Measurements from ENCODE around the gene STPG3.
"Not testable (repeated sequence)": the region's sequence is repeated elsewhere in the genome, so short reads cannot be mapped to it uniquely, and the experiment has no call there.

STPG3 gene

DNA sequence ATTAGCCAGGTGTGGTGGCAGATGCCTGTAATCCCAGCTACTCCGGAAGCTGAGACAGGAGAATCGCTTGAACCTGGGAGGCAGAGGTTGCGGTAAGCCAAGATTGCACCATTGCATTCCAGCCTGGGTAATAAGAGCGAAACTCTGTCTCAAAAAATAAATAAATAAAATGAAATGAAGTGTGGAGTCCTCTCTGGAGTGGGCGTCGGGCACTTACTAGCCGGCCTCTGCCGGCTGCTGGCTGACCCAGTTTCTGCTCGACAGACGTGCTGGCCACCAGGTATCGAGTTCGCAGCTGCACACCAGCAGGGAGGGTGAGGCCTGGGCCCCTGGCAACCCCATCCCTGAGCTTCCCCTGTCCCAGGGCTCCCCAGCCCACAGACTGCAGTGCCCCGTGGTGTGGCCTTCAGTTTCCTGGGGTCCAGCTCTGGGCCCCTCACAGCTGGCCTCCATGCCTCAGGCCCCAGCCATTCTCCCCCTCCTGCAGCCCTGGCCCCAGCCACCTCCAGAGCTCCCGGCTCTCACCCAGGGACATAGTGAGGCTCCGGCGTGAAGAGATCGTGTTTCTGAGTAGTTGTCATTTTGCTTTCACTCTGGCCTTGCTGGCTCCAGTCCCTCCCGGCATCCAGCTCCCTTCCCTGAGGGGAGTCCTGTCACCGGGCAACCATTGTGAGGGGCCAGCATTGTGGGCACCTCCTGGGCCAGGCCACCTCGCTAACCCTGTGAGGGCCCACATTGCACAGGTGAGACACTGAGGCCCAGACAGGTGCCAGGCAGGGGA lies 3.8 kb upstream of the STPG3 start:
- no peak for ATAC-seq

DNA sequence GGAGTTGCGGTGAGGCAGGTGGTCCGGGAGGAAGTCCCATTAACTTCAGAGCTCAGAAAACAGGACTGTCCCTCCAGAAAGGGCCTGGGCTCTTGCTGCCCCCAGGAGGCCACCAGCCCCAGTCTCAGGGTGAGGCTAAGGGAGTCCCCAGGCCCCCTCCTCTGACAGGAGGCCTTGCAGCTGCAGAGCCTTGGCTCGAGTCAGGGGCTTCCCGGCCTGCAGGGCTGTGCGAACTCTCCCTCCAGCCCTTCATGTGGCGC lies 3.2 kb upstream of the STPG3 start:
- no peak for ATAC-seq

DNA sequence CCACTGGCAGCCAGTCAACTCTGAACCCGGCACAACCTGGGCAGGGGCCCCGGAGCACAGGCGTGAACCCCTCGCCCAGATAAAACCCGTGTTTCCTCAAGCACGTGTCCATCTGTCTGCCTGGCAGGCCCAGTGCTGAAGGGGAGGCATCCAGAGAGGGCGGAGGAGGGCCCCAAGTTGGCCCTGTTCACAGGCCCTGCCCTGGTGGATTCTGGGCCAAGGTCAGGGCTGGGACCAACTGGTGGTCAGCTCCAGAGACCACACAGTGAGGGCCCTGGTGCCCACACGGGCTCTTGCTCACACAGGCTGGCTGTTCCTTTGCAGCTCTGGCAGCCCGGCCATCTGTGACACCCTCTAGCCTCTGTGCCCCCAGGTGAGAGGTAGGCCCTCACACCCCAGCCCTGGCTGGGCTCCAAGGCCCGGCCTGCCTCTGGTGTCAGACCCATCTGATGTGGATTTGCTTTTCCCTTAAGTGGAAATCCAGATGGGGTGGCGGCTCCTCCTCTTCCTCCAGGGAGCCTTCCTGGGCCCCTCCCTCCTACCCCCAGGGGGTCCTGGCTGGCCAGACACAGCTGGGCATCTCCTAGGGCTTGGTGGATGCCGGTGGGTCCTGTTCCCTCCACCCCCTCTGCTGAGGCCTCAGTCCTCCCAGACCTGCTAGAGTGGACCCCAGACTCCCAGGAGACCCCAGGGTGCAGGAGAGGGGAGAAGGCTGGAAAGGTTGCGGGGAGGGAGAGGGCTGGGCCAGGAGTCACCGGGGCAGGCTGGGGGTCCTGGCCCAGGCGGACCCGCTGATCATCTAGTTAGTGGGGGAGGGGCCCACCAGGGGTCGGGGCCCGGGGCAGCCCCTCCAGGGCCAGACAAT lies 525 bp upstream of the STPG3 start:
- ATAC-seq = no peak

DNA sequence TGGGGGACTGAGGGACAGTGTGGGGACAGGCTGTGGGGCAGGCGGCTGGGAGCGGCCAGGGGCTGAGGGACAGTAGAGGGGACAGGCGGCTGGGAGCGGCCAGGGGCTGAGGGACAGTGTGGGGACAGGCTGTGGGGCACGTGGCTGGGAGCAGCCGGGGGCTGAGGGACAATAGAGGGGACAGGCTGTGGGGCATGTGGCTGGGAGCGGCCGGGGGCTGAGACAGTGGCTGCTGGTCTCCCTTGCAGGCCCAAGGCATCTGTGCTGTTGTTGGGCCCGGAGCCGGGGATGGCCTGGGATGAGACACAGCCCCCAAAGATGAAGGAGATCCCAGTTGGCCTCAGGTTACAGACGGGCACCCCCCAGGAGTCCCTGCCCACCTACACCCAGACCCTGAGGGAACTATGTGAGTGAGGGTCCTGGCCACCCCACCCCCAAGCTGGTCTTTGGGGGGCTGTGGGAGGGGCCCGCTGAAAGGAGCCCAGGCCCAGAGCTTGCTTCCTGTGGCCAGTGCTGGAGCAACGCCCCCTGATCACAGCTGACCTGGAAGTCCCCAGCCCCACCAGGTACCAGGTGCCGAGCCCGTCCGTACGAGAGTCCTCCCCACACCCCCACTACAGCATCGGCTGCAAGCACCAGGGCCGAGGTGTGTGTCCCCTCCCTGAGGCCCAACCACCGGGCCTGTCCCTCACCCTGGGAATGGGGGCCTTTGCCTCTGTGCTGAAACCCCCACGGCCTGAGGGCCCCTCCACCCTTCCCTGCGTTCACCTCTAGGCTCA lies 593 bp downstream of the STPG3 start:
- no peak for ATAC-seq

DNA sequence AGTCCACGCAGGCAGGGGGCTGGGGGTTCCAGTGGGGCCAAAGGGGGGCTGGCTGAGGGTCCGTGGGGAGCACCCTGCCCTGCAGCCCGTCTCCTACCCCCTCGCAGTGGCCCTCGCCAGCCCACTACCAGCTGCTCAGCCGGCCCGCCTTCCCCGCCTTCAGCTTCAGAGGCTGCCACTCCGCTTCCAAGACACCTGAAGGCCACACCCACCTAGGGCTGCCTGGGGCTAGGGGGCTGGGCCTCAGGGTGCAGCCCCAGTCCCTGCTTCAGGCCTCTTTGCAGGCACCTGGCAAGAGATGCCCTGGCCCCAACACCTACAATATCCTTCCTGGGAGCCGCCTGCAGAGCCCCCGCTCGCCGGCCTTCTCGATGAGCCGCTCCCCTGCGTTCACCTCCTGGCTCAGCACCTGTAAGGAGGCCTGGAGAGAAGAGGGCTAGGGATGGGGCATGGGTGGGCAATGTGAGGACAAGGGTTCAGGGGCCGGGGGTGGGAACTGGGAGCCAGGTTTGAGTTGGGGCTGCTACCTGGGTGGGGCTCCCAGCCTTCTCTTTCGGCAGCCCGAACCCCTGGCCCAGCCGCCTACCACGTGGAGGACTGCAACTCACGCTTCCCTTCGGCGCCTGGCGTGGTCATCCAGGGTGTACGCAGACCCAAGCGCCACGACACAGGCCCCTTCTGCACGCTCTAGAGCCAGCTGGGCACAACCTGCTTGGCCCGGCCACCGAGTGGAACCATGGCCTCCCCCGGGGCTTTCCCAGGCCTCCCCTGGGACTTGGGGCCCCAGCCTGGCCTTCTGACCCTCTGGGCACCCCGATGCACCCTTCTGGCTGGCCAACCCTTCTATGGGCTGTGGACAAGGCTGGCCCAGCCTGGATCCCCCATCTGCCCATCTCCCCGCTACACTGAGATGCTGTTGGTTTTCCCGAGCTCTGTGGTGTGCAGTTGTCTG lies 1.7 kb downstream of the STPG3 start:
- no peak for ATAC-seq

DNA sequence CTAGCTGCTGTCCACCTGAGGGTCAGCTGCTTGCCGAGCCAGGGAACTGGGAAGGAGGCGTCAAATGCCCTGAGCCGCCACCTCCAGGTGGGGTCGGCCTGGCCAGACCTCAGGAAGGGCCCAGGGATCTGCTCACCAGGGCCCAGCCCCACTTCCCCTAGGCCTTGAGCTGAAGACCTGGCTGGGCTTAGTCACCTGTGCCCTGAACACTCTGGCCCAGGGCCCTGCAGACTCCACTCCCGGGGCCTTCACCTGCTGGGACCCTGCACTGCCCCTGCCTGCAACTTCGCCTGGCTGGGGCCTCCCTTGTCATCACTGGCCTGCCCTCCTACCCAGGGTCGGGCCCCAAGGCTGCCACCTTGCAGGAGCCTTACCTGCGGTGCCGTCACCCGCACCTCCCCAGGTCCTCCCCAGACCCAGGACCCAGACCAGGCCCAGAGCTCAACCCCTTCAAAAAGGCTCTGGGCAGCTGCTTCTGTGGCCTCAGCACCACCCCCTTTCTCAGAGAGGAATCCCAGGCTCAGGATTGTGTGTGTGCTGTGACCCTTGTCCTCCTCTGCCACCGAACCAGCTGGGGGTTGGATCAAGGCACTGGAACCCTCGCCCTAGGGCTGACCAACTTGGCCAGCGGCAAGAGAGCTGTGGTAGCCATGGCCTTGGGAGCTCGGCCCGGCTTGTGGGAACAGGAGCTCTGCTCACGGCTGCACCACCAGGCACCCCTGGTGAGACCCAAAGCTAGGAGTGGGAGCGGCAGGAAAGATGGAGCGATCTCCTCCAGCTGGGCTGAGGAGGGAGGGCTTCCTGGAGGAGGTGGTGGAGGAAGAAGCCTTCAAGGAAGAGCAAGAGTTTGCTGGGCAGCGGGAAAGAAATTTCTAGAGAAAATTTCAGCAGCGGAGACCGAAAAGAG lies 2.9 kb downstream of the STPG3 start:
- no peak for ATAC-seq

DNA sequence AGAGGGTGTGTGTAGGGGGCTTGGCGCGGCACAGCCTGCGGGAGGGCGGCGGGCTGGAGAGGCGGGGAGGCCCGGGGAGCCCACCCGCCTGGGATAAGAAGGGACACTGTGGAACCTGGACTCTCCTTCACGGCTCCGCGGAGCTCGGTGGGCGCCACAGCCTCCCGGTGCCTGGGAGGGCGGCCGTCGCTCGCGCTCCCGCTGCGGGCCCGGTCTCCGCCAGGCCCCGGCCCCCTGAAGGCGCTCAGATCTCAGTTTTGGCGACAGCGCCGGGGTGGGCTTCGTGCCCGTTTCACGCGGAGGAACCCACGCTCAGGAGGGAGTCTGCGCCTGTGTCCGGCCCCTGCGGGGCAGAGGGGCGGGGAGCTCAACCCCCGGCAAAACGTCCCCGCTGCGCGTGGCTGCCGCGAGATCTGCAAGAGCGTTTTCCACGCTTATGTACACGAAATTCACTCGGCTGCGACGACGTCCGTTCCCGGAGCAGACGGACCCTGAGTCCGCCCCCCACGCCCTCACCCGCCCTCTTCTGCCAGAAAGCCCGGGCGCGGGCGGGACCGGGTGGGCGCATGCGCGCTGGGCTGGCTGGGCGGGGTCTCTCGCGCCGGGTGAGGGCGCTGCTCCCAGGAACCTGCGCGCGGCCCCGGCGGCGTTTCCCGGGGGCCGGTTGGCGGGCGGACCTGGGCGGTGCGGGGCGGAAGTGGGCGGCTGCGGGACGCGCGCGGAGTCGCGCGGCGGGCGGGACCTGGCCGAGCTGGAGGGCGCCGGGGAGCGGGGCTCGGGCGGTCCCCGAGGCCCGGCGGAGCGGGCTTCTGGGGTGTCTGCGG lies 3.8 kb downstream of the STPG3 start, which contains the start of gene NELFB:
NELFB (plus strand) TSS at position 704 of the 824 bp plus-strand sequence.
- ATAC-seq = peak; percentile 93 to 94

DNA sequence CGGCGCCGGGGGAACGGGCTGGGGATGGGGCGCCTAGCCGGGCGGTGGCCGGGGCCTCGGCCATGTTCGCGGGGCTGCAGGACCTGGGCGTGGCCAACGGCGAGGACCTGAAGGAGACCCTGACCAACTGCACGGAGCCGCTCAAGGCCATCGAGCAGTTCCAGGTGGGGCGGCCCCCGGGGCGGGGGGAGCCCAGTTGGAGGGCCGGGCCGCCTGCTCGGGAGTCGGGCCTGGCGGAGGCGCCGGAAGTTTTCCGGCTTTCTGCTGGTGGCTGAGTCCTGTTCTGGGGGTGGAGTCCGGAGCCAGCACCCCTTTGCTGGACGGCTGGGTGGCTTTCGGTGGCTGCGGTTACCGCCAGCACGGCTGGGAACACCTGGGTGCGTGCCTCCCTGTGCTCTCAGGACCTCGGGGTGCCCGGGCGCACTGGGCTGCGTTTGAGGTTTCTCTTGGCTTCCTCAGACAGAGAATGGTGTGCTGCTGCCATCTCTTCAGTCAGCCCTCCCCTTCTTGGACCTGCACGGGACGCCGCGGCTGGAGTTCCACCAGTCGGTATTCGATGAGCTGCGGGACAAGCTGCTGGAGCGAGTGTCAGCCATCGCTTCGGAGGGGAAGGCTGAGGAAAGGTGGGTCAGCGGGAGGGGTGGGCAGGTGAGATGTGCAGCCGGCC lies 4.5 kb downstream of the STPG3 start:
- peak; percentile 35 to 44 for ATAC-seq

DNA sequence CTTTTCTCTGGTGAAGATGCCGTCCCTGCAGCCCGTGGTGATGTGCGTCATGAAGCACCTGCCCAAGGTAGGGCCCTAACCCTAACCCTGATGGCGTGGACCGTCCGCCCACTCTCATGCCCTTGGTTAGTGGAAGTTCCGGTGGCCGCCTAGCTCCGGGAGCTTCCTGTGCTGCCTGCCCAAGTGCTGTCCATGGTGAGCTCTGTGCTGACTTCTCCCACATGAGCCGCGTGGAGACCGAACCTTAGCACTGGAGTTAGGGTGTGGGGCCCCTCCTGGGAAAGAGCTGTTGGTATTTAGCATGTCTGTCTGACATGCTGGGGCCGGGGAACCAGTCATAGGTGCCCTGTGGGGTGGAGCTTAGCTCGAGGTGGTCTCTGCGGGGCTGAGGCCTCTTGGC lies 5.3 kb downstream of the STPG3 start:
- no peak for ATAC-seq

DNA sequence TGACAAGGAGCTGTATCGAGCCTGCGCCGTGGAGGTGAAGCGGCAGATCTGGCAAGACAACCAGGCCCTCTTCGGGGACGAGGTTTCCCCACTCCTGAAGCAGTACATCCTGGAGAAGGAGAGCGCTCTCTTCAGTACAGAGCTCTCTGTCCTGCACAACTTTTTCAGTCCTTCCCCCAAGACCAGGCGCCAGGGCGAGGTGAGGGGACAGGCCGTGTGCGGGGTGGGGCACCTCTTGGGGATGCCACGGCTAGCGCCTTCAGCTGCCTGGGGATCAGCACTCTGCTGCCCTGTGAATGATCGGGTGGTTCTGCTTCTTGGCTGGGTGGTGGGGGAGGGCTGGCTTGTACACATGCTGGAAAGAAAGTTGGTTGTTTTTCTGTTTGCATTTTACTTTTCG lies 5.8 kb downstream of the STPG3 start:
- no peak for ATAC-seq

DNA sequence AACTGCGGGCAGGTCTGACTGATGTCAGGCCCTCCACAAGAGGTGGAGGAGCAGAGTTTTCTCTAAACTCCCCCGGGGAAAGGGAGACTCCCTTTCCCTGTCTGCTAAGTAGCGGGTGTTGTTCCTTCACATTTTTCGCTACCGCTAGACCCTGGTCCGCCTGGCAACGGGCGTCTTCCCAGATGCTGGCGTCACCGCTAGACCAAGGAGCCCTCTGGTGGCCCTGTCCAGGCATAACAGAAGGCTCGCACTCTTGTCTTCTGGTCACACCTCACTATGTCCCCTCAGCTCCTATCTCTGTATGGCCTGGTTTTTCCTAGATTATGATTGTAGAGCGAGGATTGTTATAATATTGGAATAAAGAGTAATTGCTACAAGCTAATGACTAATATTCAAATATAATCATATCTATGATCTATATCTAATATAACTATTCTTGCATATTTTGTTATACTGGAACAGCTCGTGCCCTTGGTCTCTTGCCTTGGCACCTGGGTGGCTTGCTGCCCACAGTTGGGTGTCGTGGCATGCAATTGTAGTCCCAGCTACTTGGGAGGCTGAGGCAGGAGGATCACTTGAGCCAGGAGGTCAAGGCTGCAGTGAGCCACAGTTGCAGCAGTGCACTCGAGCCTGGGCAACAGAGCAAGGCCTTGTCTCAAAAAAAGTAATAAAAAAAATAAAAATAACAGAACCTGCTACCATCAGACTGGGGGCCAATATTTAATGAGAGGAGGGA lies 11.3 kb downstream of the STPG3 start:
- ATAC-seq = not testable (repeated sequence)

DNA sequence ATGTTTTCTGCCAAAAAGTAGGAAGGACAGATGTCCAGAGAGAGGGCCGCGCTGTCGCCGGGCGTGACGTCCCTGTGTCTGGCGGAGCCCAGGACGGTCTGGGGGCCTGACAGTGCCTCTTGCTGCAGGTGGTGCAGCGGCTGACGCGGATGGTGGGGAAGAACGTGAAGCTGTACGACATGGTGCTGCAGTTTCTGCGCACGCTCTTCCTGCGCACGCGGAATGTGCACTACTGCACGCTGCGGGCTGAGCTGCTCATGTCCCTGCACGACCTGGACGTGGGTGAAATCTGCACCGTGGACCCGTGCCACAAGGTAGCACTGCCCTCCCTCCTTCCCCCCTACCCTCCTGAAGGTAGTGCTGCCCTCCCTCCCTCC lies 11.8 kb downstream of the STPG3 start:
- ATAC-seq = no peak

DNA sequence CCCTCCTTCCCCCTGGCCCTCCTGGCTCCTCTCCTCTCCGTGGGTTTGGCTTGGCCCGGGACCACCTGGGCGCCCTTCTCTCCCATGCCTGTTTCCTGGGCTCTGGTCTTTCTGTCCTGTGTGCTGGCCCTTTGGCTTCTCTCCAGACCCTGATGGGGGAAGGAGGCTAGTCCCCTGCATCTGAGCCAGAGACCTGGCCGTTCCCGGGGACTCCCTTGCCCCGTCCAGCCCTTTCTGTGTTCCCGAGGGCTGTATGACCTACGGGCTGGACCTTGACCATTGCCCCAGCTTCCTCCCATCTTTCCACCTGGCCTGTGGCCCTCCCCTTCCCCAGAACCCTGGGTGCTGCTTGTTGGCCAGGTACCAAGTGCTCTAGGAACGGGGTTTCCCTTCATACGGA lies 12.4 kb downstream of the STPG3 start:
- no peak for ATAC-seq

DNA sequence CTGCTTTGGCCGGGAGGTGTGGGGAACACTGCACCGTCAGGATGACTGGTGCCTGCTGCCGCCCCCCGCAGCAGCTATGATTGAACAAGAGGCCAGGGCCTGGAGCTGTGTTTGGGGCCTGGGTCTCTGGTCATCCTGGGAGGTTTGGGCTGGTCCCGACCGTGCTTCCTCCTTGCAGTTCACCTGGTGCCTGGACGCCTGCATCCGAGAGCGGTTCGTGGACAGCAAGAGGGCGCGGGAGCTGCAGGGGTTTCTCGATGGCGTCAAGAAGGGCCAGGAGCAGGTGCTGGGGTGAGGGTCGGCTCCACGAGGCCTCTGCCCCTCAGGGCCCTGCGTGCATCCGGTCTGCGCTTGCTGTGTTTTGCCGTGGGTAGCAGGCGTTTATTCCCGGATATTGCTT lies 13.0 kb downstream of the STPG3 start:
- ATAC-seq = no peak

DNA sequence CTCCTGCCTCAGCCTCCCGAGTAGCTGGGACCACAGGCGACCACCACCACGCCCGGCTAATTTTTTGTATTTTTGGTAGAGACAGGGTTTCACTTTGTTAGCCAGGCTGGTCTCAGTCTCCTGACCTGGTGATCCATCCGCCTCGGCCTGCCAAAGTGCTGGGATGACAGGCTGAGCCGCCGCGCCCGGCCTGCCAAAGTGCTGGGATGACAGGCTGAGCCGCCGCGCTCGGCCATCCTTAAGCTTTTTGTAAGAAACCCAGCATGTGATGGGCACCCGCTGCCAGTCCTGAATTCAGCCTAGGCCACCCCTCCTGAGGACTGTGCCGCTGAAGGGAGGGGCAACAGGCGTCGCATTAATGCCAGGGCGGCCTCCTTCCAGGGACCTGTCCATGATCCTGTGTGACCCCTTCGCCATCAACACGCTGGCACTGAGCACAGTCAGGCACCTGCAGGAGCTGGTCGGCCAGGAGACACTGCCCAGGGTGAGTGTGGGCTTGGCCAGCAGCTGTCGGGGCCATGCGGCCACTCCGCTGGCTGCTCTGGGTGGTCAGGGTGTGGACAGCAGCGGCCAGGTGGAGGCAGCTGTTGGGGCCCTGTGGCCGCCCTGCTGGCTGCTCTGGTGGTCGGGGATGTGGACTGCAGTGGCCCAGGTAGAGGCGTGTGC lies 14.5 kb downstream of the STPG3 start:
- ATAC-seq = no peak

DNA sequence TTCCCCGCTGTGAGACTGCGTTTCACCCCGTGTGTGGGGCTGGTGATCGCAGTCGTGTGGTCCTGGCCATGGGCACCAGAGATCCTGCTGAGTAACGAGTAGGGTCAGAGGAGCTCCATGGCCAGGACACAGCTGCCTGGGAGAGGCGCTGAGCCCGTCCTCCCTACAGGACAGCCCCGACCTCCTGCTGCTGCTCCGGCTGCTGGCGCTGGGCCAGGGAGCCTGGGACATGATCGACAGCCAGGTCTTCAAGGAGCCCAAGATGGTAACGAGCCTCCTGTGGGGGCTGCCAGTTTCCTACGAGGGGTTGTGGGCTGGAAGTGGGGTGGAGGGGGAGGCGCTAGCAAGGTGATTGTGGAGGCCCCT lies 15.1 kb downstream of the STPG3 start:
- ATAC-seq = no peak

DNA sequence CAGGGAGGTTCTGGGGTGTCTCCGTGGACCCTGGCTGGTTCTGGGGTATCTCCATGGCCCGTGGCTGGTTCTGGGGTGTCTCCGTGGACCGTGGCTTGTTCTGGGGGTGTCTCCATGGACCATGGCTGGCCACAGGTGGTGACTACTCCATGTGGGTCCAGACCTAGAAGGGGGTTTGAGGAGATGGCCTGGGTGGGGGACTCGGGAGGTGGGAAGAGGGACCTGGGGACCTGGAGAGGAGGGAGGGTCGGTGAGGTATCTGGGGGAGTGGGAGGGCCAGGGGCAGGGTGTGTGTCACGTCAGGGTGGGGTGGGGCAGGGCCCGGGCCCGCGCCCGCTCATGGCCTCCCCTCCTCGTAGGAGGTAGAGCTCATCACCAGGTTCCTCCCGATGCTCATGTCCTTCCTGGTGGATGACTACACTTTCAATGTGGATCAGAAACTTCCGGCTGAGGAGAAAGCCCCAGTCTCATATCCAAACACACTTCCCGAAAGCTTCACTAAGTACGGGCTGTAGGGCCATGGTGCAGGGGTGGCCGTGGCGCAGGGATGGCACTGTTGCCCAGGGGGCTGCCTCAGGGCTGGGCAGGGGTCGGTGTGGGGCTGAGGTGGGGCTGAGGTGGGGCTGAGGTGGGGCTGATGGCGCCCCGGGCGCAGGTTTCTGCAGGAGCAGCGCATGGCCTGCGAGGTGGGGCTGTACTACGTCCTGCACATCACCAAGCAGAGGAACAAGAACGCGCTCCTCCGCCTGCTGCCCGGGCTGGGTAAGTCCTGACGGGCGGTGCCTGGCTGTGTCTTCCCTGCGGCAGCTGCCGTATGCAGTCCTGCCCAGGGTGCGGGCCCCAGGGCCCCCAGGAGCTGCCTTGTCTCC lies 15.7 kb downstream of the STPG3 start:
- no peak for ATAC-seq

All from activated CD4-positive, CD25-positive, alpha-beta regulatory T cell treated with anti-CD3 and anti-CD28 coated beads, Interleukin-2, amount 50 U/mL, for 24 hours (primary cell).